Upper lobe of right lung (tissue), 1 donor: ENCODE results near the gene BHLHA15. TPM values are rescaled to one million over a fixed set of nuclear protein-coding genes. Genes with fewer than 3 reads are reported as not detected.

ENCODE experiments used
- ATAC-seq: fragments of 200-7000 bp; cut with Tn5 transposase; one replicate; pipeline ENCODE4 v1.9.1; 2020; ENCODE audit warnings: mild to moderate bottlenecking, moderate library complexity
- DNase-seq: peaks from one replicate; pipeline ENCODE4 v3.0.0-alpha.2; 2020
- H3K27ac ChIP-seq: fragments of 200-600 bp; one replicate; pipeline ENCODE4 v1.8.0; 2022
- H3K27me3 ChIP-seq: fragments of 200-600 bp; one replicate; pipeline ENCODE4 v1.8.0; 2022; ENCODE audit warnings: mild to moderate bottlenecking
- H3K36me3 ChIP-seq: fragments of 200-600 bp; one replicate; pipeline ENCODE4 v1.8.0; 2022
- H3K4me1 ChIP-seq: fragments of 200-600 bp; one replicate; pipeline ENCODE4 v1.8.0; 2022
- H3K4me3 ChIP-seq: fragments of 200-600 bp; one replicate; pipeline ENCODE4 v1.8.0; 2022; ENCODE audit warnings: mild to moderate bottlenecking
- H3K9me3 ChIP-seq: fragments of 200-600 bp; one replicate; pipeline ENCODE4 v1.8.0; 2022
- CTCF ChIP-seq: fragments of 200-600 bp; IDR thresholded peaks from one replicate; pipeline ENCODE4 v1.8.0; 2022; ENCODE audit warnings: antibody characterized with exemption
- intact Hi-C: fragments of 100-400 bp; cut with DNase I; formaldehyde crosslinking; loops from one replicate; pipeline ENCODE4 v1.11.0; 2022
- total RNA-seq: library from RNA; stranded (reverse); fragmentation: NEBNext Ultra II Directional; extraction: Animal tissue kit (Norgen Biotek cat#: 25700); gene quantifications from one replicate; pipeline ENCODE4 v1.2.1, GENCODE V29; 2021
- donor health status: DM: no; HTN: yes; CAD: no; lungs with severe emphysema.

BHLHA15 gene
- total RNA-seq, 1 donor from 2014 or later: 0.81 TPM

GRCh38 chr7:98202367-98203195, 8.7 kb upstream of the BHLHA15 start:
- Histone ChIP-seq H3K36me3 (peaks cover 34% of the 10 kb centered on the region), H3K4me1 (no peaks in the 10 kb centered on the region), H3K27ac (no peak overlapping the region), H3K9me3 (no peaks in the 10 kb centered on the region), H3K27me3 (no peaks in the 10 kb centered on the region), H3K4me3 (no peak overlapping the region)
- DNase-seq (peak; percentile 56), ATAC-seq (peak; percentile 41)
- intact Hi-C loops: no loop called here
- no peak for TF ChIP-seq CTCF

GRCh38 chr7:98203261-98203963, 7.8 kb upstream of the BHLHA15 start:
- Histone ChIP-seq H3K4me3 (no peak overlapping the region), H3K27me3 (no peaks in the 10 kb centered on the region), H3K27ac (no peak overlapping the region), H3K36me3 (peaks cover 39% of the 10 kb centered on the region), H3K4me1 (no peaks in the 10 kb centered on the region), H3K9me3 (no peaks in the 10 kb centered on the region)
- ATAC-seq (no peak), DNase-seq (peak; percentile 51)
- intact Hi-C loops: no loop called here
- no peak for TF ChIP-seq CTCF

GRCh38 chr7:98203964-98204605, 7.2 kb upstream of the BHLHA15 start:
- Histone ChIP-seq H3K4me1 (no peaks in the 10 kb centered on the region), H3K4me3 (no peak overlapping the region), H3K36me3 (peaks cover 39% of the 10 kb centered on the region), H3K27ac (no peak overlapping the region), H3K27me3 (no peaks in the 10 kb centered on the region), H3K9me3 (no peaks in the 10 kb centered on the region)
- DNase-seq: peak; percentile 27
- ATAC-seq: no peak
- intact Hi-C loops: no loop called here
- no peak for TF ChIP-seq CTCF

GRCh38 chr7:98204670-98205069, 6.6 kb upstream of the BHLHA15 start:
- Histone ChIP-seq H3K4me1 (no peaks in the 10 kb centered on the region), H3K27me3 (no peaks in the 10 kb centered on the region), H3K9me3 (no peaks in the 10 kb centered on the region), H3K4me3 (no peak overlapping the region), H3K36me3 (peaks cover 39% of the 10 kb centered on the region), H3K27ac (no peak overlapping the region)
- ATAC-seq (peak; percentile 83), DNase-seq (peak; percentile 58)
- intact Hi-C loops: no loop called here
- no peak for TF ChIP-seq CTCF

GRCh38 chr7:98205162-98205845, 5.9 kb upstream of the BHLHA15 start:
- Histone ChIP-seq H3K36me3 (peaks cover 39% of the 10 kb centered on the region), H3K27ac (no peak overlapping the region), H3K9me3 (no peaks in the 10 kb centered on the region), H3K4me1 (no peaks in the 10 kb centered on the region), H3K4me3 (no peak overlapping the region), H3K27me3 (no peaks in the 10 kb centered on the region)
- peak; percentile 4 for ATAC-seq
- DNase-seq: peak; percentile 53
- TF ChIP-seq CTCF: no peak
- intact Hi-C loops: no loop called here
